Activated T-cell treated with anti-CD3 and anti-CD28 coated beads, Interleukin-2, amount 50 U/mL, for 4 hours (primary cell): ENCODE results near the gene WDR45B. TPM values are rescaled to one million over a fixed set of nuclear protein-coding genes. Genes with fewer than 3 reads are reported as not detected.

Experiments used
- ATAC-seq, 2 donors: fragments of 200-7000 bp; cut with Tn5 transposase; one replicate each; pipeline ENCODE4 v1.10.0; 2021
- DNase-seq: peaks from one replicate; pipeline ENCODE4 v3.0.0-alpha.2; 2020
- H3K27me3 Mint-ChIP-seq: one replicate; pipeline ENCODE4 v1.8.0; 2021; ENCODE audit warnings: low read depth, mixed read lengths
- H3K36me3 Mint-ChIP-seq: one replicate; pipeline ENCODE4 v1.8.0; 2022; ENCODE audit warnings: mixed read lengths; ENCODE audit not compliant: insufficient read depth
- H3K4me1 Mint-ChIP-seq: one replicate; pipeline ENCODE4 v1.8.0; 2021; ENCODE audit warnings: low read depth, mixed read lengths
- H3K4me3 Mint-ChIP-seq: one replicate; pipeline ENCODE4 v1.8.0; 2021; ENCODE audit warnings: mild to moderate bottlenecking, moderate library complexity, mixed read lengths
- H3K9me3 Mint-ChIP-seq: one replicate; pipeline ENCODE4 v1.8.0; 2021; ENCODE audit warnings: mixed read lengths
- total RNA-seq, 3 donors: library from RNA; stranded (reverse); gene quantifications; one replicate each; pipeline ENCODE4 v1.2.1, GENCODE V29; 2021

Gene WDR45B
- total RNA-seq, 3 donors from 2014 or later = 47.1 to 52.5 (median 47.4) TPM

DNA sequence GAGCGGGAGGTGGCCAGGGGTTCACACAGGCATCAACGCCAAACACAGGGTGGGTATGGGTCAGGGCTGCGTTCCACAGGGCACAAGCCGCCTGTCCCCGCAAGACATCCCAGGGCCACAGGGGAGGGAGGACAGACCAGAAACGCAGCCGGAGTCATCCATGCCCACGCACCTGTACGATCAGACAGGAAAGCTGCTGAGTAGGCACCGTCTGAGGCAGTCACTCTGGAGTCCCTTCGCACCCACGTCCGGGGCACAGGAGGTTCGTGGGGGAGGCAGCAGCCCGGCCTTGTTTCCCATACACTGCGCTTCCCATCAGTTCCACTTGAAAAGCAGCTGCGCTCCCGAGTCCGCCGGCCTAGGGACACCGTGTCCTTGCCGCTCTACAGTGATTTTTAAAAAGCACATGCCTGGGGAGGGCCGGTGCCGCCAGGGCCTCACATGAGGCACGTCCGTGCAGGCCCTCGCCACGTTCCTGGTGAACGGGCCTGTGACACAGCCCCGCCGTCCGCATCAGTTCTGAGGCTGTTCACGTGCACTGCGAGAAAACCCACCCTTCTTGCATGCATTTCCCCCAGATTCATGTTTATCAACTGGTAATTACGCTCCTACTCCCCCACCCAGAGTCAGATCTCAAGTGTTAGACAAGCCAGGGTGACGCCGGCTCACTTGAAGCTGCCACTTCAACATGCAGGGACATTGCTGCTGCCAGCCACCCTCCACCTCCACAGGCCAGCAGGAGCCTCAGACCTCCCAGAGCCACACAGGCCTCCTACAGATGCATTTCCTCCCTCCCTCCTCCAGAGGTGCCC is 34.8 kb downstream of the WDR45B start:
- Mint-ChIP-seq H3K27me3 (no peaks in the 10 kb centered on the region), H3K36me3 (peaks cover 43% of the 10 kb centered on the region)
- ATAC-seq = no peak

DNA sequence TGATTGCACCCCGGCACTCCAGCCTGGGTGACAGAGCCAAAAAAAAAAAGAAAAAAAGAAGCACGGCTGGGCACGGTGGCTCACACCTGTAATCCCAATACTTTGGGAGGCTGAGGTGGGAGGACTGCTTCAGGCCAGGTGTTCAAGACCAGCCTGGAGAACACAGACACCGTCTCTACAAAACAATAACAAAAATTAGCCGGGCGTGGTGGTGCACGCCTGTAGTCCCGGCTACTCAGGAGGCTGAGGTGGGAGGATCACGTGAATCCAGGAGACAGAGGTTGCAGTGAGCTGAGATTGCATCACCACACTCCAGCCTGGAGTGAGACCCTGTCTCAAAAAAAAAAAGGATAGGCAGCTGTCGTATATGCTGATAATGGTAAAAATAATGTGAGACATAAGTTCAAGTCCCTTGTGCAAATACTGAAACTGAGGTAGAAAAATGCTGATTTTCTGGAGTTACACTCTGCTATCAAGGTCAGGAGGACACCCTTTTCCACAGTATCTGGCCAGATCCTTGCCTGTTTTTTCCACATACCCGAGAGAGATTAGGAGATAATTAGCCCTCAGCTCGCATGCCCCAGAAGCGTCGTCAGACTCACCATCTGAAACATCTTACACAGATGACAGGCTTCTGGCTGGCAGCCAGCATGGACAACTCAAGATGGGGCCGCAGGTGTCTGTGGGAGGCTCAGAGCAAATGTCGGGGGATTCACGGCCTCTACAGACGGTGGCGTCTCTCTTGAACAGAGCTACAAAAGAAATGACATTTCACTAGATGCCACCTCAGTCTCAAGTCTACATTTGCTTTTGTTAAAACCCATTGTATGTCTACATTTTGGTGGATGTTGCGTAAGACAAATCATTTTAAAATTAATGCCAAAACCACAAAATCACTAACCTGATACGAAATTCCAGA is 36.8 kb downstream of the WDR45B start:
- Mint-ChIP-seq H3K36me3 (peaks cover 37% of the 10 kb centered on the region), H3K4me3 (no peak overlapping the region), H3K27me3 (no peaks in the 10 kb centered on the region), H3K9me3 (no peaks in the 10 kb centered on the region), H3K4me1 (no peaks in the 10 kb centered on the region)
- no peak for ATAC-seq
- DNase-seq = no peak

More for the DNA sequence above, 34.8 kb downstream of the WDR45B start:
- H3K9me3 Mint-ChIP-seq = no peaks in the 10 kb centered on the region
- no peaks in the 10 kb centered on the region for H3K4me1 Mint-ChIP-seq
- no peak overlapping the region for H3K4me3 Mint-ChIP-seq
- no peak for DNase-seq

DNA sequence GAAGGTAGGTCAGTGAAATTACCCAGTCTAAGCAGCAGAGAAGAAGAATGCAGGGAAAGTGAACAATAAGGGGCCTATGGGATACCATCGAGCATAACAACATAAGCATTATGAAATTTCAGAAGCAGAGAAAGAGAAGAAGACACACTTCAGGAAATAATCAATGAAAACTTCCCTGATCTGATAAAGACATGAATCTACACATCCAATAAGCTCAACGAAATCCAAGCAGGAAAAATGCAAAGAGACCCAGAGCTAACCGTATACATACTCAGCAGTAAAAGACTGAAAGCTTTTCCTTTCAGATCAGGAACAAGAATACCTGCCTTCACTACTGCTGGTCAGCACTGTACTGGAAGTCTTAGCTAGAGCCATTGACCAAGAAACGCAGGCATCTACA is 38.6 kb downstream of the WDR45B start:
- H3K4me3 Mint-ChIP-seq = no peak overlapping the region
- no peak for ATAC-seq
- peaks cover 26% of the 10 kb centered on the region for H3K36me3 Mint-ChIP-seq

DNA sequence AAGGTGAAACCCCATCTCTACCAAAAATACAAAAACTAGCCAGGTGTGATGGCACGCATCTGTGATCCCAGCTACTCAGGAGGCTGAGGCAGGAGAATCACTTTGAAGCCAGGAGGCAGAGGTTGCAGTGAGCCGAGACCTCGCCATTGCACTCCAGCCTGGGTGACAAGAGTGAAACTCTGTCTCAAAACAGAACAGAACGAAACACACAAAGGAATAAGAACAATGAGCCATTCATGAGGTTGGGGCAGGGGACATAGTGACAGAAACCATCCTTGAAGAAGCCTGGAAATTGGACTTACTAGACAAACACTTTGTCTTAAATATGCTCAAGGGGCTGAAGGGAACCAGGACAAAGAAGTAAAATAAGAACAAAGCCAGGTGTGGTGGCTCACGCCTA is 39.4 kb downstream of the WDR45B start:
- Mint-ChIP-seq H3K36me3 (peaks cover 23% of the 10 kb centered on the region), H3K9me3 (no peaks in the 10 kb centered on the region), H3K4me1 (no peaks in the 10 kb centered on the region), H3K4me3 (no peak overlapping the region), H3K27me3 (no peaks in the 10 kb centered on the region)
- ATAC-seq (no peak), DNase-seq (no peak)

More for the DNA sequence above, 38.6 kb downstream of the WDR45B start:
- no peak for DNase-seq
- Mint-ChIP-seq H3K4me1 (no peaks in the 10 kb centered on the region), H3K9me3 (no peaks in the 10 kb centered on the region), H3K27me3 (no peaks in the 10 kb centered on the region)

DNA sequence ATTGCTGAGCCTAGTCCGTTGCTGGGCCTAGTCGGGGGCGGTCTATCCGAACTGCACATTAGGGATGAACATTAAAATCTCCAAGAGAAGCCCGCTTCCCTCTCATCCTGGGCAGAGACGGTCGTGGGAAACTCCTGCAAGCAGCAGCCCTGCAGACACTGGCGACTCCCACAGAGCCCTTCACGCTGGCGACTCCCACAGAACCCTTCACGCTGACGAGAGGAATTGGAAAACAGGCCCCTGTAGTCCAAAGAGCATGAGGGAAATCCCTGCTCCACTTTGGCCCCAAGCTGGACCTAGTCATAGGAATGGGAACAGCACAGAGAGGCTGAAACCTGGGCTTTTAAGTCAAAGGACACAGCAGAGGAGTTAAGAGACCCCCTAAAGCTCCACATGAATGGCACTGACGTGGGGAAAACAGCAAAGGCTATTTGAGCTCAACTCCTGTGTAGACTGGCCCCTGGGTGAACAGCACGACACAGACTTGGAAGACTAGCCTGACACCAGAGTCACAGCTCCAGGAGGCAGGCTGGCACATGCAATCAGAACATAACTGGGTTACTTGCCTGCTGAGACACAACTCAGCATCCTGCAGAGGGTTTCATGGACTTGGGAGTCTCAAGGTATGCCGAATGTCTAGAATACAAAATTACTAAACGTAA is 42.2 kb downstream of the WDR45B start:
- Mint-ChIP-seq H3K36me3 (peaks cover 26% of the 10 kb centered on the region), H3K4me3 (no peak overlapping the region), H3K27me3 (no peaks in the 10 kb centered on the region), H3K9me3 (no peaks in the 10 kb centered on the region), H3K4me1 (no peaks in the 10 kb centered on the region)
- no peak for DNase-seq
- no peak for ATAC-seq

DNA sequence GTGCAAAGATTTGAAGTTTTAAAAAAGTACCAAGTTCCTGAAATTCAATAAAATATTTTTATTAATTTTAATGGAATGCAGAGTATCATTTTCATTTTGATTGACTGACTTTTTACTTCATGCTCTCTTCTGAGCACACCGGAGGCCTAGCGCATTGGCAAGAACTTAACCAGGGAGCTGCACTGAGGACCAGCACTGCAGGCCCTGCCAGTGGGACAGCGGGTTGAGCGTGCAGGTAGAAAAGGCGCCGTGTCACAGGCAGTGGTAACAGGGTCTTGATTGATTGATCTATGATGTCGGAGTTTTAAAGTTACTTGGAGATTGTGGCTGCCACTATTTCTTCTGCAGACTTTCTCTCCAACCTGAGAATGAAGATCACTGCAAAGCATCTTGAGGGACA is 43.7 kb downstream of the WDR45B start:
- ATAC-seq (no peak), DNase-seq (no peak)
- H3K9me3 Mint-ChIP-seq = no peaks in the 10 kb centered on the region
- H3K27me3 Mint-ChIP-seq = no peaks in the 10 kb centered on the region
- H3K4me1 Mint-ChIP-seq = no peaks in the 10 kb centered on the region
- H3K36me3 Mint-ChIP-seq = peaks cover 27% of the 10 kb centered on the region
- H3K4me3 Mint-ChIP-seq = no peak overlapping the region

DNA sequence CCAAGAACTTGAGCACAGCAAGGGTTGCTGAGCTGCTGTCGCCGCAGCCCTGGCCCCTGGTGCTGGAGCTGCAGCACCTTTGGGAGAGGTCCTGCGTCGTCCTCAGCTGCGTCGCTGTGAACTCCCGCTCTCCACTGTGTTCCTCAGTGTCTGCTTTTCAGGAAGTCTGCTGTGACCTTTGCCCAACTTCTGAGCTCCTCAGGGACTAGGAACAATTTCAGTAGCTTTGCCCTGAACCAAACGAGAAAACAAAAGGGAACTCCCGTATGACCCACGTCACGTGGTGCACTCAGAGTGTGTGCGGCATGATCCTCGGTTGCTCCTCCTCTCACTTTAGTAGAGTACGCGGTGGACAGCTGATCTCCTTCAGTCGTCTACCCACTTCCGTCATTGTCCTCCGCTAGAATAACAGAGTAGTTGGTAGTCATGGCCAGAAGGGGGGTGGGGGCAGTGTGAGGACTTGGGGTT is 44.2 kb downstream of the WDR45B start:
- Mint-ChIP-seq H3K9me3 (no peaks in the 10 kb centered on the region), H3K36me3 (peaks cover 24% of the 10 kb centered on the region), H3K4me3 (no peak overlapping the region), H3K4me1 (no peaks in the 10 kb centered on the region), H3K27me3 (no peaks in the 10 kb centered on the region)
- ATAC-seq (peak; percentile 49 to 67), DNase-seq (no peak)

DNA sequence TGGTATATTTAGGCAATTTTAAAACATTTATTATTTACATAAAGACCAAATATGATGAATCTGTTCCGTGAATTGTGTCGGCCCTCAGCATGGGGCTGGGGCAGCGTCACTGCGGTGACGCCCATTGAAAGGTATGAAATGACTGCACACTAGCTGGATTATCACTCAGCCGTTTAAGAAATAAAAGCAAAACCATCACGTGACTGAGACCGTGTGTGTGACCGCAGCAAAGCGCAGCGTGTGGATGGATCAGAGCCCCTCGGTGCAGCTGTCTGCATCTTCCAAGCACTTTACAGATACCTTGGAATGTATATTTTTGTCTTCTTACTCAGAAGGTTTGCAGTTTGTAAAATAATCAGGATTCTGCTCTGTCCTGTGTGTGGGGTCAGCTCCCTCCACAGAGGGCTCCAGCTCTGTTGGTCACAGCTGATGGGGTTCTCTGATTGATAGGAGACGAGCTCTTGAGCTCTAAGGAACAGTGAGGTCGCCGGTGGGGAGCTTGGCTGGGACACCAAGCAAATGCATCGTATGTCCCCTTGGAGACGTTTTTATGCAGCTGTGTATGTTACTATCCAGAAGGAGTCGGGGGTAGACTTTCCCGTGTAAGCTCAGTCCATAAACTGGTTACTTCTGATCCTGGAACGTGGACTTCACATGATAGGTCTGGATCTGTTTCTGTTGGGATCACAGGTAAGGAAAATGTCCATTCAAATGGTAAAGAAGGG is 45.1 kb downstream of the WDR45B start:
- Mint-ChIP-seq H3K27me3 (no peaks in the 10 kb centered on the region), H3K36me3 (peaks cover 24% of the 10 kb centered on the region), H3K4me3 (no peak overlapping the region), H3K4me1 (no peaks in the 10 kb centered on the region), H3K9me3 (no peaks in the 10 kb centered on the region)
- DNase-seq = no peak
- ATAC-seq = no peak

DNA sequence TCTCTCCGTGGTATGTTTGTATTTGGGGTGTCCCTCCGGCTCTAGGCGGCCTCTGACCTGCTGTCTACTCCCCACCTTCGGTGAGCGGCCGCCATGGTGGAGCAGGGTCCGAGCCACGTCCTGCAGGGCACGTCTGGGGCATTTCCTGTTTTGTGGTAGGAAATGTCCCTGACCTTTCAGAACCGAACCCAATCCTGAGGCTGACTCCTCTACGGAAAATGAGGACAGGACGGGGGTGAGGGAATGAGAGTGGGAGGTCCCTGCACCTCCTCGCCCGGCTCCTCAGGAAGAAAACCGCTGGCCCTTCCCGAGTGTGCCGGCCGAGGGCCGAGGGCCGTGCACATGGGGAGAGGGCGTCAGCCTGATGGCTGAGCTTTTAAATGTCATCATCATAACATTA is 45.8 kb downstream of the WDR45B start:
- ATAC-seq = no peak
- no peaks in the 10 kb centered on the region for H3K9me3 Mint-ChIP-seq
- no peak overlapping the region for H3K4me3 Mint-ChIP-seq
- no peaks in the 10 kb centered on the region for H3K27me3 Mint-ChIP-seq
- no peaks in the 10 kb centered on the region for H3K4me1 Mint-ChIP-seq
- DNase-seq = no peak
- peaks cover 24% of the 10 kb centered on the region for H3K36me3 Mint-ChIP-seq

DNA sequence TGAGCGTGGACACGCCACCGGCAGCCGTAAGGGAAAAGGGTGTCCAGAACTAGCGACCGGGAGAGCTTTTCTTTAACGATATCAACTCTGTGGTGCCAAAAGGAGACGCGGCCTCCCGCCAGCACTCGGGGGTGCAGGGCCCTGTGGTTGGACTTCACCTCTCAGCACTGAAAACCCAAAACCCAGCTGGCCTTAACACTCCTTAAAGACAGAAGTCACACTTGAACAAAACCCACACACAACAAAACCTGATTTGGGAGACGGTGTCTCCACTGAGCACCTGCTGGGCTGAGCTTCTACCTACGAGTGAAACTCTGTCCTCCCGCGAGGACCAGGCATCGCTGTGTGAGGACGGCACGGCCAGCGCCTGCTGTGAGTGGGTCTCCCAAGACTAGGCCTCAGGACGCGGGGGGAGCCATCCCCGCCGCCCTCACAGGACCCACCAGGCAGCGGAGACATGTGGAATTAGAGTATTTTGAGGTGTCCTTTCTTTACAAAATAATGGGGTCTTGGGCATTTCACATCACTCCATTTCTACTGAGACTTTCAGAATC is 46.7 kb downstream of the WDR45B start:
- Mint-ChIP-seq H3K36me3 (peaks cover 23% of the 10 kb centered on the region), H3K9me3 (no peaks in the 10 kb centered on the region), H3K27me3 (no peaks in the 10 kb centered on the region)

DNA sequence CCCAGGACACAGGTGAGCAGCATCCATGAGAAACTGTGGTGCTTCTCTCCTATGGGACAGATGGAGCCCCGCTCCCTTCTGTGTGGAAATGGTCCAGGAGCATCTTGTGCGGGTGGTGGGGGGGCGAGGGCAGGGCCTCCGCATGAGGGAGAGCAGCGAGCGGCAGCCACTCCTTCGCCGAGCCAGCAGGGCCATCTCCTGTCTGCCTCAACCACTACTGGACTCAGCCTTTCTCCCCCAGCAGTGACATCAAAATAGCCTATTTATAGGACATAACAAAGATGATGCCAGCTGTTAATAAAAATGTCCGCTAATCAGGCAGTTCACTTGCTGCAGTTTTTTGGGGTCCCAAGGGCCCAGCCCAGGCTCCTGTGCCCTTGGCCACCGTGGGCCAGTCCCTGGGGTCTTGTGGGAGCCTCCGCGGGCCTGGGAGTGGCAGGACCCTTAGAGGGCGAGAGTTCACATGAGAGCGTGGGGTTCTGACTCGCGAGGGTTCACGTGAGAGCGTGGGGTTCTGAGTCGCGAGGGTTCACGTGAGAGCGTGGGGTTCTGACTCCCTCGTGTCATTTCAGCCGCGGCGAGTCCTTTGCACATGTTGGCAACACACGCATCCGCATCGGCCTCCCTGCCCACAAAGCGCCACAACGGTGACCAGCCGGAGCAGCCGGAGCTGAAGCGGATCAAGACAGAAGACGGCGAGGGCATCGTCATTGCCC is 47.4 kb downstream of the WDR45B start:
- no peak for DNase-seq
- H3K27me3 Mint-ChIP-seq = no peaks in the 10 kb centered on the region
- no peaks in the 10 kb centered on the region for H3K4me1 Mint-ChIP-seq
- no peak for ATAC-seq
- peaks cover 22% of the 10 kb centered on the region for H3K36me3 Mint-ChIP-seq
- no peaks in the 10 kb centered on the region for H3K9me3 Mint-ChIP-seq
- no peak overlapping the region for H3K4me3 Mint-ChIP-seq

More for the DNA sequence above, 46.7 kb downstream of the WDR45B start:
- Mint-ChIP-seq H3K4me1 (no peaks in the 10 kb centered on the region), H3K4me3 (no peak overlapping the region)
- no peak for ATAC-seq
- no peak for DNase-seq

DNA sequence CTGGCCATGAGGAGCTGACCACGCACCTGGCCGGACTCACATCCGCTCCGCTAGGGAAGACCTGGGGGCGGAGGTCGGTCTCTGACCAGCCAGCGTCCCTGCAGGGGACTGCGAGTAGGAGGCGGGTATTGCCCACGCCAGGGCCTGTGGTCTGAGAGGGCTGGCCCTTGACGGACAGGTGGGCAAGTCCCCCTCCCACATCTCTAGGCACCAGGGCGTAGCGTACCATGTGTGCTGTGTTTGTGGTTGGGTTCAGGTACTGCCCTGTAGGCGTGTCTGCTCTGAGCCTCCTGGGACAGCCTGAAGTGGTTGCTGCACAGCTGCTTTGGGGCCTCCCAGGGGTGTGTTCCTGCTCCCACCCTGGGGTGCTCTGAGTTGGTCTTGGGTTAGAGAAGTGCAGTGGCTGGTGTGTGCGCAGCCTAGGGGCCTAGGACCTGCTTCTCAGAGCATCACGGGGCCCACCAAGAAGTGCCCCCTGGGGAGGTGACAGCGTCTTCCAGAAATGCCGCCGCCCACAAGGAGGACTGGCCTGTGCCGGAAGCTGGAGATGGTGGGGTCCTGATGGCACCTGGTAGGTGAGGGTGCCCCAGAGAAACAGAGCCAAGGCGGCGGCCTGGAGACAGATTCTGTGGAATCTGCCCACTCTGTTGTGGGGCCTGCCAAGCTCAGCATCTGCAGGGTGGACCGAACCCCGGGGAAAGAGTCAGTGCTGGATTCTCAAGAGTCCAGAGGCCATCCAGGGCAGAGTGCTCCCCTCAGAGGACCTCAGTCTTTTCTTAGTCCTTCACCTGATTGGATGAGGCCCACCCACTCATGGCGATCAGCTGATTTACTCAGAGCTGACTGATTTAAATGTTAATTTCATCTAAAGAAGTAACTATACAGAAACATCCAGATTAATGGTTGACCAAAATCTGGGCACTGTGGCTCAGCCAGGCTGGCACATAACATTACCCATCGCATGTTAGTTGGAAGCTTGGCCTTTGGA is 48.3 kb downstream of the WDR45B start:
- peaks cover 22% of the 10 kb centered on the region for H3K36me3 Mint-ChIP-seq
- H3K4me1 Mint-ChIP-seq = peaks cover under 1% of the 10 kb centered on the region
- ATAC-seq (no peak), DNase-seq (no peak)
- no peak overlapping the region for H3K4me3 Mint-ChIP-seq
- no peaks in the 10 kb centered on the region for H3K27me3 Mint-ChIP-seq
- H3K9me3 Mint-ChIP-seq = no peaks in the 10 kb centered on the region
